GM20000 (cell line): Measurements from ENCODE around the gene UFD1.

Experiments used
- DNase-seq: peaks from one replicate; pipeline ENCODE4 v3.0.0; 2012; ENCODE audit warnings: low spot score
- TF ChIP-seq, protein P1 (sequence below): IDR thresholded peaks from 2 replicates; pipeline ENCODE4 v1.5.1; 2012; ENCODE audit warnings: mild to moderate bottlenecking, control low read depth; ENCODE audit errors: extremely low read depth, missing control alignments

UFD1 gene

DNA sequence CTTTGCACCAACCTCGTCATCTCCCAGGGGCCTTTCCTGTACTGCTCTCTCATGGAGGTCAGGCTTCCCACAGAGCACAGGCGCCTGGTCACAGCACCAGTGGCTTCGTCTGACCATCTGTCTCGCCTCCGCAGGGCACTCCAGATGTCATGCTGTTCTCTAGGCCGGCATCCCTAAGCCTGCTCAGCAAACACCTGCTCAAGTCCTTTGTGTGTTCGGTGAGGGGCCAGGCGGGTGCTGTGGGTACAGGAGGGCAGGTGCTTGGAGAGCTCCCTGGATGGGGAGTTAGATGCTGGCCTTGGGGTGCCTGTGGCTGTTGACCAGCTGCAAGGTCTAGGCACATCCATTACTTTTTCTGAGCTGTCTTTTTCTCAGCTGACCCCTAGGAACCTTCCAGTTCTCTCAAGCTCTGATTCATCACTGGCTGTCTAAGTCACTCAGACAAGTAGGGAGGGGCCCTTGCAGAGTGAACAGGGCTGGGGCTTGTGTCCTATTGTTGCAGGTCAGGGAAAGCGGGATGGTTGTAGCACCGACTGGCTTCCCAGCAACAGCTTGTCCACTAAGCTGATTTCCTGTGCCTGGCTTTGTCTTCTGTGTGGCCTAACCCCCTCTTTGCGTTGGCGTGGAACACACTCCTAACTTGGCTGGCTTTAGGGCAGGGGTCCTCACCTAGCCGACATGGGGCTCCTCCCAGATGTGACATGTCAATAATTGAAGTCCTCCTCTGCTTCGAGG, 36.0 kb upstream of the UFD1 start:
- no peak for DNase-seq
- TF ChIP-seq, protein P1, sequence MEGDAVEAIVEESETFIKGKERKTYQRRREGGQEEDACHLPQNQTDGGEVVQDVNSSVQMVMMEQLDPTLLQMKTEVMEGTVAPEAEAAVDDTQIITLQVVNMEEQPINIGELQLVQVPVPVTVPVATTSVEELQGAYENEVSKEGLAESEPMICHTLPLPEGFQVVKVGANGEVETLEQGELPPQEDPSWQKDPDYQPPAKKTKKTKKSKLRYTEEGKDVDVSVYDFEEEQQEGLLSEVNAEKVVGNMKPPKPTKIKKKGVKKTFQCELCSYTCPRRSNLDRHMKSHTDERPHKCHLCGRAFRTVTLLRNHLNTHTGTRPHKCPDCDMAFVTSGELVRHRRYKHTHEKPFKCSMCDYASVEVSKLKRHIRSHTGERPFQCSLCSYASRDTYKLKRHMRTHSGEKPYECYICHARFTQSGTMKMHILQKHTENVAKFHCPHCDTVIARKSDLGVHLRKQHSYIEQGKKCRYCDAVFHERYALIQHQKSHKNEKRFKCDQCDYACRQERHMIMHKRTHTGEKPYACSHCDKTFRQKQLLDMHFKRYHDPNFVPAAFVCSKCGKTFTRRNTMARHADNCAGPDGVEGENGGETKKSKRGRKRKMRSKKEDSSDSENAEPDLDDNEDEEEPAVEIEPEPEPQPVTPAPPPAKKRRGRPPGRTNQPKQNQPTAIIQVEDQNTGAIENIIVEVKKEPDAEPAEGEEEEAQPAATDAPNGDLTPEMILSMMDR: no peak

GRCh38 chr22:19513823-19514222, 34.8 kb upstream of the UFD1 start:
- DNase-seq: no peak
- TF ChIP-seq, protein P1: no peak

DNA sequence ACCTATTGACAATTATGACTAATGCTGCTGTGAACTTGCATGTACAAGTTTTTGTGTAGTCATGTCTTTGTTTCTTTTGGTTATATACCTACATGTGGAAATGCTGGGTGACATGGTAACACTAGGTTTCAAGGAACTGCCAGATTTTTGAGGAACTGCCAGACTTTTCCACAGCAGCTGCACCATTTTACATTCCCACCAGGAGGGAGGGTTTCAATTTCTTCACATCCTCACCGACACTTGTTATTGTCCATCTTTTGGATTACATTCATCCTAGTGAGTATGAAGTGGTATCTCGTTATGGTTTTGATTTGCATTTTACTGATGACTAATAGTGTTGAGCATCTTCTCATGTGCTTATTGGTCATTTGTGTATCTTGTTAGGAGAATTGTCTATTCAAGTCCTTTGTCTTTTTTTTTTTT, 31.9 kb upstream of the UFD1 start:
- DNase-seq: no peak
- TF ChIP-seq, protein P1: no peak

DNA sequence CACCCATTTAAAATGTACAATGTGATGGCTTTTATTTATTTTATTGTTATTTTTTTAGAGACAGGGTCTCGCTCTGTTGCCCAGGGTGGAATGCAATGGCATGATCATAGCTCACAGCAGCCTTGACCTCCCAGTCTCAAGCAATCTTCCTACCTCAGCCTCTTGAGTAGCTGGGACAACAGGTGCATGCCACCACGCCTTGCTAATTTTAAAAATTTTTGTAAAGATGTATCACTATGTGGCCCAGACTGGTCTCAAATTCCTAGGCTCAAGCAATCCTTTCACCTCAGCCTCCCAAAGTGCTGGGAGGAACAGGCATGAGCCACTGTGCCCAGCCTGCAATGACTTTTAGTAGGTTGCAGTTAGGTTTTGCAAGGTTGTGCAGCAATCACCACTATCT, 30.9 kb upstream of the UFD1 start:
- DNase-seq: no peak
- TF ChIP-seq, protein P1: no peak

DNA sequence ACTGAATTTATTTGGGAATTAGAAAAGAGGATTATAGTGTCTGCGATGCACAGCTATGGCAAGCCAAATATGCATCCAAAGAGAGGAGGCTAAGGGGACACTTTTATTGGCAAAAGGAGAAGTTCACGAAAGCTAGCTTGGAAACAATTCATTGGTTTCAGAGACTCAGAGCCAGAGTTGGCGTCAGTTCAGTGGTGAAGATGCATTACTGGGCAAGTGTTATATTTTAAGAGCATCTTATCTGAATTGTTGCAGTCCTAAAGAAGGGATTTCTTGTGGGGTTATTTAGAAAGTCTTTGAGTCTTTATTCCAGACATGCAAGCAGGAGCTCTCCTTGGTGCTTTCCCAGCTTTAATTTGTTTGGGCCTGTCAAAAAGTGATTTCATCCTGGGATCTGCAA, 30.2 kb upstream of the UFD1 start:
- TF ChIP-seq, protein P1: no peak
- no peak for DNase-seq

DNA sequence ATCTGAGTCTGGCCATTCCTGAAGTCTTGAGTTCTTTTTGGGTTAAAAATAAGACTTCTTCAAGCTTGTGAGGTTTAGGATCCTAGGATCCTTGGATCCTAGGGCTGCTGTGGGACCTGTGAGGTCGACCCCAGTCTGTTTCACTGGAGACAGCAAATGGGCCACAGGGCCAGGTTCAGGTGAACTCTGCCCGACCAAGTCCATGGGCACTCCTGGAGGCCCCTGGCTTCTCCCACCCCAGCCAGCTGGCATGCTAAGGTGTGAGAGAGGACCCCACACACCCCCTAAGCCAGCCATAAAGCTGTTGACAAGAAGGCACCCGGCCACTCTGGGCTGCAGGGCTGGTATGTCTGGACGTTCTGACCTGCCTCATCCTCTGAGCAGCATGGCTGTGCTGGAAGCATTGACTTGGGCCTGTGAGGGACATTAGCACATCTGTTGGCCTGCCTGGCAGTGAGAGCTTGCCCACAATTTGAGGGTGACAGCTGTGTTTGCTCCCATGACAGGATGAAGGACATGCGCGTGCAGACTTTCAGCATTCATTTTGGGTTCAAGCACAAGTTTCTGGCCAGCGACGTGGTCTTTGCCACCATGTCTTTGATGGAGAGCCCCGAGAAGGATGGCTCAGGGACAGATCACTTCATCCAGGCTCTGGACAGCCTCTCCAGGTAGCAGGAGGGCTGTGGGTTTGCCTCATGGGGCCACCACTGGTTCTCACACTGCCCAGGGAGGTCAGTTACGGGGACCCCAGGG, 29.2 kb upstream of the UFD1 start:
- no peak for DNase-seq
- TF ChIP-seq, protein P1: no peak

GRCh38 chr22:19507534-19507861, 28.5 kb upstream of the UFD1 start:
- DNase-seq: no peak
- TF ChIP-seq, protein P1: no peak
